ENCODE data around the gene ZNF808.

ZNF808 gene

GRCh38 chr19:52600639-52601024 is 73.2 kb downstream of the ZNF808 start:
- DNase-seq = no peak

DNA sequence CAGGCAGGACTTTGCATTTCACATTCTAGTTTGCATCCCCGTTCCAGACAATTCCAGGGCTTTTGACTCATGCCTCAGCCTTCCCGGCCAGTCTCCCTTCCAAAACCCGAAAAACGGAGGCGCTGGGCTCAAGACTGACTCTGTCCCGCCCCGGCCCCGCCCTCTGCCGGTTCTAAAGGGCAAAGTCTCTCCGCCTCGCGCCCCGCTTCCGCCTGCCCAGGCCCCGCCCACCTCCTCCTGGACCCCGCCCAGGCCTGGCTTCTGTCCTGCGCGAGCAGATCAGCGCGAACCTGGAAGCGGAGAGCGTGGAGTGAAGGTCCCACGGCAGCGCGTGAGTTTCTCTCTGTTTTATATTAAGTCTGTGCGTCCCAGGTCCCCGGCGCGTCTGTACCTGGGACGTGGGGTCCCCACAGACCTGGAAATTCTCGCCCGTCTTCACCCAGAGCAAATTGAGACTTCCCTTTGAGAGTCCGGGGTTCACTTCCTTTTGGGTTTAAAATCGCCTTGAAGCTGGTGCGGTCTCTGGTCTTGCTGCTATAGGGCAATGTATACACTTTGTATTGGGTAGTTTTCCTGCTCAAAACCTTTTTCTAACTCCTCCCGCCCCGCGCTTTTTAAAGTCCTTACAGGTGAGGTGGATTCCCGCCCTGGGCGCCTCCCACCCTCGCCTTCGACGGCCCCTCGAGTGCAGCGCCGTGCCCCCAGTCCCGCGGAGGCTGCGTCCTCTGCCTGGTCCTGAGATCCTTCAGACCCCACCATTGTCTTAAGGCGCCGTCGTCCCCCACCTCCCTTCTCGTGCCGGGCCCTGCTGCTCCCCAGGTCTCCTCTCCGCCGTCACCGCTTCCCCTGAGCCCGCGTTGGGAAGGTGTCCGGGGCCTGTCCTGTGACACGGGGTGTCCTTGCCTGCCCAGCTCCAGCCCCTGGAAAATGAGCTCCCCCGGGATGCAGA is 73.8 kb downstream of the ZNF808 start:
- peak; percentile 77 for DNase-seq

DNA sequence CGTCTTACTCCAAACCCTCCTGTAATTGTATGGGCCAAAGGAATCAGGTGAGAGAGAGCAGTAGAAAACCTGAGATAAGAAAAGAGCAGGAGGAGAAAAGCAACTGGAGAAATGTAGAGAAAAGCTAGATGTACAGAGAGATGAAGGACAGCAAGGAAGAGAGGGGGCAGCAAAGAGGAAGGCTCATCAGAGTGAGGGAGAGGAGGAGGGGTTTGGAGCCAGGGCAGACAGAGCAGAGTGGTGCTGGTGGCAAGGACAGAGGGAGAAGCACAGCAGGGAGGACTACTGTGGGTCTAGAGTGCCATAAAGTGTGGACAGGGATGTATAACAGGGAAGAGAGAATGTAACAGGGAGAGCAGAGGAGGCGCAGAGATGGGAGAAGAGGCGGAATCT is 74.5 kb downstream of the ZNF808 start:
- DNase-seq = peak; percentile 8

- DNase-seq = no peak
These were observed 75.5 kb downstream of the ZNF808 start for GRCh38 chr19:52602941-52603340.

DNA sequence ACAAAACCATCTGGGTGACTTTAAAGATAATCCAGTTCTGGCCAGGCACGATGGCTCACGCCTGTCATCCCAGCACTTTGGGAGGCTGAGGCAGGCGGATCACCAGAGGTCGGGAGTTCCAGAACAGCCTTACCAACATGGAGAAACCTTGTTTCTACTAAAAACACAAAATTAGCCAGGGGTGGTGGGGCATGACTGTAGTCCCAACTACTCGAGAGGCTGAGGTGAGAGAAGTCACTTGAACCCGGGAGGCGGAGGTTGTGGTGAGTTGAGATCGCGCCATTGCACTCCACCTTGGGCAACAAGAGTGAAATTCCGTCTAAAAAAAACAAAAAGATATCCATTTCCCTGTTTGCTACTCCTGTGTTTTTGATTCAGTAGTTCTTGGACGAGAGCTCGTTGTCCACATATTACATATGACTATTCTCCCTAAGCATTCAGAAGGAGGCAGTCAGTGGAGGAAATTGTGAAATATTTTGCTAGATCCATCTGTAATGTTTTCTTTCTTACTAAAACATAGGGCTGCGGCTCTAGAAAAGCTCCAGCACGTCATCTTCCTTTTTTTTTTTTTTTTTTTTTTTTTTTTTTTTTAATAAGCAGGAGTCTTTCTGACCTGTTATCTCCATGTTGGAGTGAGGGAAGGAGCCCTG is 76.2 kb downstream of the ZNF808 start:
- no peak for DNase-seq
